ENCODE data around the gene ABHD16B. TPM values are rescaled to one million over a fixed set of nuclear protein-coding genes. Genes with fewer than 3 reads are reported as not detected.

Gene ABHD16B
- polyA plus RNA-seq, 1 donor (not counting 4 experiments of a cell fraction or from before 2014, with no cell fraction given) = not detected

- DNase-seq (ENCODE audit: low read depth, low spot score) (no peak), FAIRE-seq (no peak)
- dilution Hi-C loops (cut with MboI; ENCODE audit: extremely low pct_ligation_motif_present, low sequenced_read_pairs) = no loop called here
- no peak for TF ChIP-seq EZH2 (IDR thresholded peaks at IDR 0.05; ENCODE audit: low read length)
- TF ChIP-seq, protein P1, sequence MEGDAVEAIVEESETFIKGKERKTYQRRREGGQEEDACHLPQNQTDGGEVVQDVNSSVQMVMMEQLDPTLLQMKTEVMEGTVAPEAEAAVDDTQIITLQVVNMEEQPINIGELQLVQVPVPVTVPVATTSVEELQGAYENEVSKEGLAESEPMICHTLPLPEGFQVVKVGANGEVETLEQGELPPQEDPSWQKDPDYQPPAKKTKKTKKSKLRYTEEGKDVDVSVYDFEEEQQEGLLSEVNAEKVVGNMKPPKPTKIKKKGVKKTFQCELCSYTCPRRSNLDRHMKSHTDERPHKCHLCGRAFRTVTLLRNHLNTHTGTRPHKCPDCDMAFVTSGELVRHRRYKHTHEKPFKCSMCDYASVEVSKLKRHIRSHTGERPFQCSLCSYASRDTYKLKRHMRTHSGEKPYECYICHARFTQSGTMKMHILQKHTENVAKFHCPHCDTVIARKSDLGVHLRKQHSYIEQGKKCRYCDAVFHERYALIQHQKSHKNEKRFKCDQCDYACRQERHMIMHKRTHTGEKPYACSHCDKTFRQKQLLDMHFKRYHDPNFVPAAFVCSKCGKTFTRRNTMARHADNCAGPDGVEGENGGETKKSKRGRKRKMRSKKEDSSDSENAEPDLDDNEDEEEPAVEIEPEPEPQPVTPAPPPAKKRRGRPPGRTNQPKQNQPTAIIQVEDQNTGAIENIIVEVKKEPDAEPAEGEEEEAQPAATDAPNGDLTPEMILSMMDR (optimal IDR thresholded peaks at IDR 0.05 in 1 of 3, IDR thresholded peaks at IDR 0.05 in 1 of 3, conservative IDR thresholded peaks at IDR 0.05 in 1 of 3; ENCODE audit: extremely low read depth in 1 of 3, insufficient read depth in 2 of 3, low read length in 3 of 3) = no peak
- Histone ChIP-seq H3K4me2 (ENCODE audit: control insufficient read depth, extremely low read depth, insufficient read depth, low read depth, low read length) (no peak overlapping the region), H3K9me1 (ENCODE audit: control insufficient read depth, extremely low read depth, insufficient read depth, low read length) (no peaks in the 10 kb centered on the region), H3K9ac (ENCODE audit: control insufficient read depth, extremely low read depth, insufficient read depth, low read length) (no peak overlapping the region), H3K4me3 (ENCODE audit: control insufficient read depth in 2 of 3, extremely low read depth in 1 of 3, insufficient read depth in 2 of 3, low read depth in 1 of 3, low read length in 3 of 3) (no peak overlapping the region), H3K27ac (ENCODE audit: control insufficient read depth, insufficient read depth, low read length) (no peak overlapping the region), H3K9me3 (ENCODE audit: control insufficient read depth, low read depth, low read length) (no peaks in the 10 kb centered on the region), H2AFZ (ENCODE audit: control insufficient read depth, low read length) (no peak overlapping the region), H4K20me1 (ENCODE audit: control insufficient read depth, extremely low read depth, insufficient read depth, low read length) (no peaks in the 10 kb centered on the region), H3K36me3 (ENCODE audit: control insufficient read depth in 2 of 2, extremely low read depth in 1 of 2, insufficient read depth in 2 of 2, low read length in 2 of 2) (no peaks in the 10 kb centered on the region), H3K79me2 (ENCODE audit: control insufficient read depth, insufficient read depth, low read length) (no peaks in the 10 kb centered on the region), H3K27me3 (ENCODE audit: control insufficient read depth, extremely low read depth, insufficient read depth, low read length) (peaks cover 33% of the 10 kb centered on the region), H3K4me1 (ENCODE audit: control insufficient read depth, extremely low read depth, insufficient read depth, low read length) (peaks cover 5% of the 10 kb centered on the region)
Observed at GRCh38 chr20:63847237-63848002, 13.9 kb upstream of the ABHD16B start.

DNA sequence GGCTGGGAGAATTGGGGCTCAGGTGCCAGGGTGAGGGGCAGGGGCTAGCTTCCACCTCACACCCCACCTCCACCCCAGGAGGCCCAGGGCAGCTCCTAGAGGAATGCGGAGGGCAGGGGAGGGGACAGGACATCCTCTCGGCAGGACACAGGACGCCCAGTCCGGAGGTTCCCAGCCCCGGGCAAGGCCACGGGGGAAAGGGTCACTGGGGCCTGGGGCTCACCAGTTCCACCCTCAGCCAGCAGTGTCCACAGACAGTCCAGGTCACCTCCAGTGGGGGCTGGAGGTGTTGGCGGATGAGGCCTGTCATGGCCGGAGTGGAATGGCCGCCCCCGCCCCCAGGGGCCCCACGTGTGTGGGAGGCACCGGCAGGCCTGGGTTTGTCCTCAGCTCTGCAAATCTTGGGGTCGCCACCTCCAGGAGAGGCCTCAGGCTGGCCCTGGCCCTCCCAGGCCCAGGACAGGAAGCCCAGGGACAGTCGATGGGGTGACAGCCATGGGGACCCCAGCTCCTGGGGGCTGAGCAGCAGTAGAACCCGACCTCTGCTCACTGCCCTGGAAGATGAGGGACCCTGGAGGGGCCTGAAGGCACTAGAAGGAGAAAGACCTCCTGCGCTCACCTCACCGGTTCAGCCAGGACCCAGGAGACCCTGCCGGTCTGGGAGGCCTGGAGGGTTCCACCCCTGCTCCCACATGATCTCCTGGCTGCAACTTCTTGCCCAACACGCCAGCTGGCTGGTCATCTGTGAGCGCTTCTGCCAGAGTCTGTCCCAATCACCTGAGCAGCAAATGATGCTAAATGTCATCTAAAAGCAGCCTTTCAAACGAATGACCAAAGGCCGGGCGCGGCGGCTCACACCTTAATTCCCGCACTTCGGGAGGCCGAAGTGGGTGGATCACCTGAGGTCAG is 13.0 kb upstream of the ABHD16B start:
- Histone ChIP-seq H3K9me3 (ENCODE audit: control insufficient read depth, low read depth, low read length) (no peaks in the 10 kb centered on the region), H3K4me3 (ENCODE audit: control insufficient read depth in 2 of 3, extremely low read depth in 1 of 3, insufficient read depth in 2 of 3, low read depth in 1 of 3, low read length in 3 of 3) (no peak overlapping the region), H3K27ac (ENCODE audit: control insufficient read depth, insufficient read depth, low read length) (no peak overlapping the region), H3K4me2 (ENCODE audit: control insufficient read depth, extremely low read depth, insufficient read depth, low read depth, low read length) (no peak overlapping the region), H3K79me2 (ENCODE audit: control insufficient read depth, insufficient read depth, low read length) (no peaks in the 10 kb centered on the region), H3K27me3 (ENCODE audit: control insufficient read depth, extremely low read depth, insufficient read depth, low read length) (peaks cover 33% of the 10 kb centered on the region), H3K9me1 (ENCODE audit: control insufficient read depth, extremely low read depth, insufficient read depth, low read length) (no peaks in the 10 kb centered on the region), H3K9ac (ENCODE audit: control insufficient read depth, extremely low read depth, insufficient read depth, low read length) (no peak overlapping the region), H3K36me3 (ENCODE audit: control insufficient read depth in 2 of 2, extremely low read depth in 1 of 2, insufficient read depth in 2 of 2, low read length in 2 of 2) (no peaks in the 10 kb centered on the region), H4K20me1 (ENCODE audit: control insufficient read depth, extremely low read depth, insufficient read depth, low read length) (no peaks in the 10 kb centered on the region), H3K4me1 (ENCODE audit: control insufficient read depth, extremely low read depth, insufficient read depth, low read length) (no peaks in the 10 kb centered on the region), H2AFZ (ENCODE audit: control insufficient read depth, low read length) (no peak overlapping the region)
- dilution Hi-C loops (cut with MboI; ENCODE audit: extremely low pct_ligation_motif_present, low sequenced_read_pairs) = no loop called here
- FAIRE-seq = no peak
- DNase-seq (ENCODE audit: low read depth, low spot score) = no peak
- TF ChIP-seq, protein P1 (optimal IDR thresholded peaks at IDR 0.05 in 1 of 3, IDR thresholded peaks at IDR 0.05 in 1 of 3, conservative IDR thresholded peaks at IDR 0.05 in 1 of 3; ENCODE audit: extremely low read depth in 1 of 3, insufficient read depth in 2 of 3, low read length in 3 of 3) = no peak
- TF ChIP-seq EZH2 (IDR thresholded peaks at IDR 0.05; ENCODE audit: low read length) = no peak

All from keratinocyte (primary cell).